HG03196 (cell line): Measurements from ENCODE around the gene ZFHX3.
"Not testable (repeated sequence)": the region's sequence is repeated elsewhere in the genome, so short reads cannot be mapped to it uniquely, and the experiment has no call there.

ENCODE experiments used
- ATAC-seq: cut with Tn5 transposase; IDR thresholded peaks from one replicate; pipeline ENCODE4 v1.9.1; 2021; ENCODE audit not compliant: unreplicated experiment

The ZFHX3 gene, protein sequence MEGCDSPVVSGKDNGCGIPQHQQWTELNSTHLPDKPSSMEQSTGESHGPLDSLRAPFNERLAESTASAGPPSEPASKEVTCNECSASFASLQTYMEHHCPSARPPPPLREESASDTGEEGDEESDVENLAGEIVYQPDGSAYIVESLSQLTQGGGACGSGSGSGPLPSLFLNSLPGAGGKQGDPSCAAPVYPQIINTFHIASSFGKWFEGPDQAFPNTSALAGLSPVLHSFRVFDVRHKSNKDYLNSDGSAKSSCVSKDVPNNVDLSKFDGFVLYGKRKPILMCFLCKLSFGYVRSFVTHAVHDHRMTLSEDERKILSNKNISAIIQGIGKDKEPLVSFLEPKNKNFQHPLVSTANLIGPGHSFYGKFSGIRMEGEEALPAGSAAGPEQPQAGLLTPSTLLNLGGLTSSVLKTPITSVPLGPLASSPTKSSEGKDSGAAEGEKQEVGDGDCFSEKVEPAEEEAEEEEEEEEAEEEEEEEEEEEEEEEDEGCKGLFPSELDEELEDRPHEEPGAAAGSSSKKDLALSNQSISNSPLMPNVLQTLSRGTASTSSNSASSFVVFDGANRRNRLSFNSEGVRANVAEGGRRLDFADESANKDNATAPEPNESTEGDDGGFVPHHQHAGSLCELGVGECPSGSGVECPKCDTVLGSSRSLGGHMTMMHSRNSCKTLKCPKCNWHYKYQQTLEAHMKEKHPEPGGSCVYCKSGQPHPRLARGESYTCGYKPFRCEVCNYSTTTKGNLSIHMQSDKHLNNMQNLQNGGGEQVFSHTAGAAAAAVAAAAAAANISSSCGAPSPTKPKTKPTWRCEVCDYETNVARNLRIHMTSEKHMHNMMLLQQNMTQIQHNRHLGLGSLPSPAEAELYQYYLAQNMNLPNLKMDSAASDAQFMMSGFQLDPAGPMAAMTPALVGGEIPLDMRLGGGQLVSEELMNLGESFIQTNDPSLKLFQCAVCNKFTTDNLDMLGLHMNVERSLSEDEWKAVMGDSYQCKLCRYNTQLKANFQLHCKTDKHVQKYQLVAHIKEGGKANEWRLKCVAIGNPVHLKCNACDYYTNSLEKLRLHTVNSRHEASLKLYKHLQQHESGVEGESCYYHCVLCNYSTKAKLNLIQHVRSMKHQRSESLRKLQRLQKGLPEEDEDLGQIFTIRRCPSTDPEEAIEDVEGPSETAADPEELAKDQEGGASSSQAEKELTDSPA (N-terminal part only)

DNA sequence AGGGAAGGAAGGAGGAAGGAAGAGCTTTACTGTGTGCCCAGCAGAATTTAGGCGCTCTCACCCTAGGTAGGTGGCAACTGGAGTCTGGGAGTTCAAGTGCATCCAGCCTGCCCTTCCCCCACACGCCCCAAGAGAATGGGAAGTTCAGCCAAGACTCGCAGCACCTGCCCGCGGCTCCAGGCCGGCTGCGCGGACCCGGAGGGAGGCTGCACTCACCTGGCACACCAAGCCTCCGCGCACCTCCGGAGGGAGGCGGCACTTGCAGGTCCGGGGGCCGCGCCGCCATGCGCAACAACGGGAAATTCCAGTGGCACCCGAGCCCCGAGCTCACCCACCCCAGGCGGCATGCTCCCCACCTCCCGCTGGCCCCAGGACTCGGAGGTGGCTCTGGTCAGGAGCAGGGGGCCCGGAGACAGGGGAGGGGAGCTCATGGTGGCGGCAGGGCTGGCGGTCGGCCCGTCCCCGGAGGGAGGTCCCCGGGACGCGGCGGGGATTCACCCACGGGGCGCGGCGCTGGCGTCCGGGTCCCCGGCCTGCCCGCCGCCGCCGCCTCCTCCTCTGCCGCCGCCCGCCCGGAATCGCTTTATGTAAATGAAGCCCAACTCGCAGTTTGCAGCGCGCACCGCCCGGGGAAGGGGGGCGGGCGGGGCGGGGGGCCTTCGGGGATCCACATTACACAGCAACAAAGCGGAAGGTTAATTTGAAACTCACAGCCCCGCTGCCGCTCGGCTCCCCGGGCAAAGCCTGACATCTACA is at the start of gene ZFHX3:
ZFHX3 (minus strand) TSS at position 593 of the 756 bp plus-strand sequence. CDS start 87,983 bp downstream, outside the sequence.
- peak; percentile 78 for ATAC-seq

DNA sequence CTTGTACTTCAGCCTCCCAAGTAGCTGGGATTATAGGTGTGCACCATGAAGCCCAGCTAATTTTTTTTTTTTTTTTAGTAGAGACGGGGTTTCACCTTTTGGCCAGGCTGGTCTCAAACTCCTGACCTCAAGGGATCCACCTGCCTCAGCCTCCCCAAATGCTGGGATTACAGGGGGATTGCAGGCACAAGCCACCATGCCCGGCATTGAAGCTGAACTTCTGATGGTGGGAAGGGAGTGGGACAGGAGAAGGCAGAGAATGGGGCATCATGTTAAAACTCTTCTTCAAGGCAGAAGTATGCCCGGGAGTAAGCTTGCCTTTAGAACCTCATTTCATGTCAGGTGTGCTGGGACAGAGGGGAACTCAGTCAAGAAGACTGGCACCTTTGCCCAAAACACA is 48.6 kb upstream of the ZFHX3 start:
- no peak for ATAC-seq

DNA sequence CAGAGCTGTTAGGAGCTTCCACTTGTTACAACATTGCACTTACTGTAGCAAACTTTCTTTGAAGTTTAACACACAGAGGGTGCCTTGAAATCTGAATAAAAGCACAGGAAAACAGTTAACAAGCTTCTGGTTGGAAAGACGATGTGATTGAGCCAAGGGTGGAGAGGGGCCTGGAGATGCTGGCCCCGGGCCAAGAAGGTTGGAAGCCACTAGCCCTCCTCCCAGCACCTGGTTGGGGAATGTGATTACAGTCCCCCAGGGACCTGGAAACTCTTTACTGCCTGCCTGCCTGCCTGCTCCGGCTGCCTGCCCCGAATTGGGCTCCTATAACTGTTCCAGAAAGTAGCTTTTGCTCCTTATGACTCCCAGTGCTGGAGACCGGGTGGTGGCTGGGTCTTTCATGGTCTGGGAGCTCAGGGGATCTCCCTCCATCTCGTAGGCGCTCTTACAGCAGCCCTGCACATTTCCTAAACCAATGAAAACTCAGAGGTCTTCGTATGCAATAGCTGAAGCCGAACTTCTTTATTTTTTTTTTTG is 48.0 kb upstream of the ZFHX3 start:
- no peak for ATAC-seq

DNA sequence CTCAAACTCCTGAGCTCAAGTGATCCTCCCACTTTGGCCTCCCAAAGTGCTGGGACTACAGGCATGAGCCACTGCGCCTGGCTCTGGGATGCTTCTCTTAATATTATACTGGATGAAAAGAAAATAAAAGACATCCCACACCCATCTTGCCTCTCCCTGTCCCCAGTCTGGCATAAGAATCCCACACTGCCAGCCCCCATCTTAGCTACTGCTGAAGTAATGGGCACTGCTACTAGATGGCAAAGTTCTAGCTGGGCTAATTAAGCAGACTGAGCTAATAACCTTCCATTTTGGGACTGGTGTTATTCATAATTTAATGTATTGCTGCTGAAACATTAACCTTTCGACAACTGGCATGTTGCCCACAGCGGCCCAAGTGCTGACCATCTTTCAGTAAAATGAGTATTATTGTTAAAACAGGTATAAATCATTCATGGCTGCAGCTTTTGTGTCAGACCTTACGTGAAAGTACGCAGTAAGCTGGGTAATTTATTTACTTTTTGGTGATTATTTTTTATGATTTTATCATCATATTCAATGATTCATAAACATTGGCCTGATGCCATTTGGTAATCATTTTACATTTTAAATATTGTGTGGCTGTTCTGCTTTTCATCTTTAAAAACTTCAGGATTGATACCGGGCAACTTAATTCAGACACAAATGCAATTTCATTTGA is 47.4 kb upstream of the ZFHX3 start:
- no peak for ATAC-seq

DNA sequence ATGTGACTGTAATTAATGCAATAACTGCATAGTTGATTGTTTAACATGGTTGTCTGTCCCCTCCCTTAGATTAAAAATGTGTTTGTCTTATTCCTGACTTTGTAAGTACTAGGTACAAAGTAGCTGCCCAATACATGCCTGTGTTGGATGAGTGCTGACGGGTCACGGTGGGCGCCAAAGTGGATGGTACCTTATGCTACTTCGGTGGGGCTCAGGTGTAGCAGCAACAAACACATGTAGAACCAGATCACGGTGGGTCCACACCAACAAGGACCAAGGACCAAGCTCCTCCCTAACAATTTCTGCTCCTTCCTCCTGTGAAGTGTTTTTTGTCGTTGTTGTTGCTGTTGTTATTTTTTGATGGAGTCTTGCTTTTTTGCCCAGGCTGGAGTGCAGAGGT is 46.4 kb upstream of the ZFHX3 start:
- ATAC-seq, result no peak

DNA sequence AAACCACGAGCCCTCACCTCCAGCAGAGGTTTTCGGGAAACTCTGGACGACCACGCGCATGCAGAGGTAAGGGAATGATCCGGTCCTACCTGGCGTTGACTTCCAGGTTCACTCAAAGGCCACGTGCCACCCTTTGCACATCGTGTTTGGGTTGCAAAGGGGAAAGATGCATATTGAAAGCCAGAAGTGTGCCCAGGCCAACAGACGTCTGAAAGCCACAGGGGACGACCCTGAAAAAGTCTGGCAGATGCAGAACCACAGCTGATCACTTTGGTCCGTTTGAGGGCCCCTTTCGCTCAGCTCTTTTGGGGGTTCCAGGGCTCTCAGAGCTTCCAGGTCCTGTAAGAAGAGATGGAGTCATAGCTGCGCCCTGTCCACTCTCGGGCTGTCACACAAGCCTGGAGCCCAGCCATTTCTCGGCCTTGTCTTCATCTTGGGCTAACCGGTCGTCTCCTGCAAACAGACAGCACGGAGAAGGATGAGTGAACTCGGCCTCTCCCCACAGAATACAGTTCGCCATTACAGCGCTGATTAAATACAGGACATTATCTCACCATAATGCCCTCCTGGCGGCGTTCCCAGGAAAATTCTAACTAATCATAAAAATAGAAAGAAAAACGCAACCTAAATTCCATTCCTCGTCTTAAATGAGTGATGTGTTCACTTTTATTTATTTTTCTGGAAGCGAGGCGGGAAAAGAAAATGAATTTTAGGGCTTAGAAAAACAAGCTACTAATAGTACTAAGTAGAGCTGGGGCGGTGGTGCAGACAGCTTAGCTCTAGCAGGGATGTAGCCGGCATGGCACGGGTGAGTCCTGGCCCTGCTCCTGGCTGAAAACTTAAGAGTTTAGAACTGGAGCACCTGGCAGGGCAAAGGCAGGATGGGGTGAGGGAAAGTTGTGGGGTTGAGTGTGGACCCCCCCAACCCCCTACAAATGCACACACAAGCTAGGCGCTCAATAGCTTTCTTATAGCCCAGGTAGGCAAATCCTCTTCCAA is 45.5 kb upstream of the ZFHX3 start:
- ATAC-seq, result no peak

DNA sequence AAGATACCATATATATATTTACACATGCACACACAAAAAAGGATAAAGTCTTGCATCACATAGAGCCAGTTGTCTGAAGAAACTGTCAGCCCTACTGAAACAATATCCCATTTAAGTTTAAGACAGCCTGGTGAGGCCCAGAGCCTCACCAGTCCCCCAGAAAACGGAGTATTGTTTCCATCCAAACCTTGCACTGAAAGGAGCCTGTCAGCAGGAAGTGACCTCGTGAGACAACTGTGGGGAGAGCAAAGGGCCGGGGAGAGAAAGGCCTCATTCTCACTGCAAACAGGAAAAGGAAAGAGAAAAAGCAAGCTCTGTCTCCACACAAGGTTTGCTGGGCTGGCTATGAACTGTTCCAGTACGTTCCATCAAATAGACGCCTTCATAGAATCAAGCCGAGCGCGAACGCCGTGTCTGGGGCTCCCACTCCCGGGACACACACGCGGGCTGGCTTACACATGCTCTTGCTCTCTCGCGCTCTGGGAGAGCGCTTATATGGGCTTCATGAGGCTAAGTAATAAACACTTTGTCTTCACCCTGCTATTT is 44.4 kb upstream of the ZFHX3 start:
- ATAC-seq, result no peak

DNA sequence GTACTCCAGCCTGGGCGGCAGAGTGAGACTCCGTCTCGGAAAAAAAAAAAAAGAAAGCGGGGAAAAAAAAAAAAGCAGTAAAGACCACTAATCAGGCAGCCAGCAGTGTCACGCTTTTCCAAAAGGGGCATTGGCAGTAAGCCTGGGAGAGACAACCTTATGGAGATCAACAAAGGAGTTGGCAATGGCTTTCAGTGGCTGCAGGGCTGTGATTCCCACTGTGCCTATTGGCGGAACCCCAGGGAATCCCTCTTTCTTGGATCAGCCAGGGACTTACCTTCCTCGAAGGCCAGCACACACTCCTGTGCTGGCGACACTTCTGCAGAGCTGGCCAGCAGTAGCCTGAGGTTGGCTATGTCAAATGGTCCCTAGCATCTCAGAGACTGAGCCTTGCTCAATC is 43.2 kb upstream of the ZFHX3 start:
- ATAC-seq, result no peak

DNA sequence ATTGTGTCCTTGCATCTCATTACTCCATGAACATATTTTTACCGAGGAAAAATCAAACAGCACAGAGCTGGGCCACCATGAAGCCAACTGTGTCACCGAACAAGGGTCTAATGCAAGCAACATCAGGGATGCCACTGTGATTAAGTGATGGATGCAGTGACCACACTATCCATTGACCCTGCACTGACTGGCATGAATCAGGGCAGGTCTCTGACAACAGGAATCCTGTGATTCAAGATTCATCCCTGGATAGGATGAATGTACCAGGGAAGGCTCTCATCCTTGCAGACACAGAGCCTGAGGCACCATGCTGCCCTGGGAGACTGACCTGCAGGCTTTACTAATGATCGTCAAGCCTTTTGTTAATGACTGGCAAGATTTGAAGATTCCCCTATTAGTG is 41.5 kb upstream of the ZFHX3 start:
- no peak for ATAC-seq

DNA sequence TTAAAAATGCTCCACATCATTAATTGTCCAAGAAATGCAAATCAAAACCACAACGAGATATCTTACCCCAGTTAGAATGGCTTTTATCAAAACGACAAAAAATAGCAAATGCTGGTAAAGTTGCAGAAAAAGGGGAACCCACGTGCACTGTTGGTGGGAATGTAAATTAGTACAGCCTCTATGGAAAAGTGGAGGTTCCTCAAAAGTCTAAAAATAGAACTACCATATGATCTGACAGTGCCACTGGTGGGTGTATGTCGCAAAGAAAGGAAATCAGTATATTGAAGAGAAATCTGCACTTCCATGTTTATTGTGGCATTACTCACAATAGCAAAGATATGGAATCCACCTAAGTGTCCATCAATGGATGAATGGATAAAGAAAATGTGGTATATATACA is 38.2 kb upstream of the ZFHX3 start:
- ATAC-seq, result no peak

DNA sequence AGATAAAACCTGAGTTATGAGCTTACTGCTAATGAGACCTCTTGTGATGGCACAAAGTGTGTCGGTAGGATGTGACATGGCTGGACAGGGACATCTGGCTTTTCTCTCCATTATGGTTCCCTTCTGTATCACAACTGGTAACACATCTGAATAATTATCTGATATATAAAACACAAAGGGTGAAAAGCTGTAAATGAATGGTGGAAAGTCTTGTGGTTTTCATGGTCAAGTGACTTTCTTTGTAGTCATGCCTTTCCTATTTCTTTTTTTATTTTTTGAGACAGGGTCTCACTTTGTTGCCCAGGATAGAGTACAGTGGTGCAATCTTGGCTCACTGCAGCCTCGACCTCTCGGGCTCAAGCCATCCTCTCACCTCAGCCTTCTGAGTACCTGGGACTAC is 35.3 kb upstream of the ZFHX3 start:
- no peak for ATAC-seq

DNA sequence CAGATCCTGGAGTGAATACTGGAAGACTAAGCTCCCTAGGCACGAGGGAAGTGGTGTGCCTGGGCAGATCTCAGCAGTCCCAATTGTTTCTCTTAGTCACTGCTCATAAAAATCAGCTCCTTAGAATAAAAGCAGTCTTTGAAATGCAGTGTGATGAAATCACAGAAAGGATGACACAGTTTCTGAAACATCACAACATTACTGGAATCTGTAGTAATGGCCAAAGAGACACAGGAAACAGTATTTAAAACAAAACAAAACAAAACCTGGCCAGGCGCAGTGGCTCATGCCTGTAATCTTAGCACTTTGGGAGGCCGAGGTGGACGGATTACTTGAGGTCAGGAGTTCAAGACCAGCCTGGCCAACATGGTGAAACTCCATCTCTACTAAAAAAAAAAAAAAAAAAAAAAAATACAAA is 34.7 kb upstream of the ZFHX3 start:
- not testable (repeated sequence) for ATAC-seq

DNA sequence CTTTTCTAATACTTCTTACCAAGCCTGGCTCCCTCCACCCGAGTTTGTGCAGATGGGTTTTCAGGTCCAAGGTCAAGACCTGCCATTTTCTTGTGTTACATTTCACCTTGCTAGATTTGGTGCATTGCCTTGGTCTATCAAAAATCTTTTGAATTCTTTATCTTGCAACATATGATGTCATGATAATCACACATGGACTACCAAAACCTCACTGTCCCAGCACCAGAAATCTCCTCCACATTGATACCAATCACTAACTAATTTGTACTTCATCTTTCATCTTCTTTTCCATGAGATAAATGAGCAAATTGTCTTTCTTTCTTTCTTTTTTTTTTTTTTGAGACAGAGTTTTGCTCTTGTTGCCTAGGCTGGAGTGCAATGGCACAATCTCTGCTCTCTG is 33.0 kb upstream of the ZFHX3 start:
- ATAC-seq, result no peak

DNA sequence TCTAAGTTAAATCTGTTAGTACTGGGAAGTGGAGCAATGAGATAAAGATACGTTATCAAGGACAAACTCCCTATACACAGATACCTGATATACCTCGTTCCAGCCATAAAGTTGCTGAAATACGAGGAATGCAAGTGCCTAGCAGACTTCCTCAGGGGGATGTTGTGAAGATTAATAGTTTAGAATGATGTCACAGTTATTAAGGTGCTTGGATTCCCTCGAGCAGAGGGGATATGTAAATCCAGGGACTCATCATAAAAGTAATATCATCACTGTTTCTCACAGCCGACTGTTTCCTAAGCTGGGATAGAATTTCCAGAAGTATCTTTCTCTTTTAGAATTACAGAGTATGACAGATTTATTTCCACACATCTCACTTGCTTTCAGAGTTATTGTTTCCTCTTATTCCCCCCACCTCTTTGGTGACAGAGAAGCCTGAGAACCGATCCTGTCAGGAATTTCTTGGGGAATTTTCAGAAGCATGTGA is 28.4 kb upstream of the ZFHX3 start:
- no peak for ATAC-seq

DNA sequence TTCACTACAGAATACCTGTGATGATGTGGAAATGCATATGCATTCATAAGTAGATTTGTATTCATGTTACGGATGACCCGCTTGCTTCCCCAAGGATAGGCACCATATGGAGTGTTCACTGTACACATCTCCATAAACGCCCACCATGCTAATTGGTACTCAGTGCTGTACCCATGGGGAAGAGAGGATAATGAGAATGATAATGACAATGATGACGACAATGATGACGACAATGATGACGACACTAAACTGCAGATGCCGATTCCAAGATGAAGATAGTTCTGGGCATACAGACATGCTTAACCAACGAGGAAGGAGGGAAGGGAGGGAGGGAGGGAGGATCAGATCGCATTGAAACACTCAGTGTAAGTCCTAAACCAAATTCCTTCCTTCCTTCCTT is 26.5 kb upstream of the ZFHX3 start:
- no peak for ATAC-seq

DNA sequence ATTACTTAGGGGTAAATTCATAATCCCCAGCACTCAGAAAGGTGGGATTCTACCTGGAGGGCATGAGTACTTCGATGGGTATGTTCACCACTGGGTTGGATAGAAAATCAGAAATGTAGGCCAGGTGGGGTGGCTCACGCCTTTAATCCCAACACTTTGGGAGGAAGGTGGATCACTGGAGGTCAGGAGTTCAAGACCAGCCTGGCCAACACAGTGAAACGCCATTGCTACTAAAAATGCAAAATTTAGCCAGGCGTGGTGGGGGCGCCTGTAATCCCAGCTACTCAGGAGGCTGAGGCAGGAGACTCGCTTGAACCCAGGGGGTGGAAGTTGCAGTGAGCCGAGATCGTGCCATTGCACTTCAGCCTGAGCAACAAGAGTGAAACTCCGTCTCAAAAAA is 24.1 kb upstream of the ZFHX3 start:
- not testable (repeated sequence) for ATAC-seq

DNA sequence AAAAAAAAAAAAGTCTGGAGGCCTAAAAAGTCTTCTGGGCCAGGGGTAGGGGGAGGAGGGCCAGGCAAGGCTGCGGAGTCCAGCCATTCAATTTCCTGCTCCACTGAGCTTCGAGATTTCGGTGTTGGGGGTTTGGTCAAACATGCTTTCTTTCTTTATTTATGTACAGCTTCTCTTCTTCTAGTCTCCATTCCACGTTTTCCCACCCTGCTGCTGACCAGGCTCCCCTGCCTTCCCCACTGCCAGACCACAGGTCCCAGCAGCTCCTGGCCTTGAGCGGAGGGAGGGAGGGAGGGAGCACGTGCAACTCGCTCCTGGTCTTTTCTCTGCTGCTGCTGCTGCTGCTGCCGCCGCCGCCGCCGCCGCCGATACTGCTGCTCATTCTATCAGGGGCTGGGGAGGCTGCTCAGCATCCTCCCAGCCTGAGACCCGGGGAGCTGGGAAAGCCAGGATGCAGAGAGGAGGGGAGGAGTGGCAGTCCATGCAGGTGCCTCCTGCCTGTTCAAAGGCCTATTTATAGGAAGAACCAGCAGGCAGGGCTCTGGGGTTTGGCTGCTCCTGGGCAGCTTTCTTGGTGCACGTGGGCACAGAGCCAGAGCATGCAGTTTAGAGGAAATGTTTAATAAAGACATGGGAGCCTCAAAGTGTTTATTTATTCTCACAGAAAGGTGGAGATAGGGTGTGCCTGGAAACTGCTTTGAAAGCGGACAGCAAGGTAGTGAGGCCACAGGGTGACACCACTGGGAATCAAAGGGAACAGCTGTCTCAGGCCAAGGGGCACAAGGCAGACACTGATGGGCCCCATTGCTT is 23.4 kb upstream of the ZFHX3 start:
- ATAC-seq, result no peak
